SK-N-SH treated with all-trans-retinoic acid at 6 μM for 48 hours (cell line): ENCODE data around the gene DHX57.

Source experiments
- ARNTL ChIP-seq: fragments of 450-650 bp; formaldehyde crosslinking; IDR thresholded peaks from 2 replicates; pipeline ENCODE4 v1.5.0; 2020; ENCODE audit warnings: low read depth, mild to moderate bottlenecking, moderate library complexity, borderline replicate concordance
- BACH2 ChIP-seq: fragments of 250-450 bp; sonication (Bioruptor Pico); IDR thresholded peaks from 2 replicates; pipeline ENCODE4 v1.9.0; 2021; ENCODE audit warnings: mild to moderate bottlenecking, borderline replicate concordance
- CREB5 ChIP-seq: fragments of 250-450 bp; sonication (Bioruptor Pico); IDR thresholded peaks from 2 replicates; pipeline ENCODE4 v1.5.1; 2020; ENCODE audit warnings: low read depth, mild to moderate bottlenecking, moderate library complexity
- CSDC2 ChIP-seq: fragments of 250-450 bp; sonication (Bioruptor Pico); IDR thresholded peaks from 2 replicates; pipeline ENCODE4 v1.5.0; 2020; ENCODE audit warnings: mild to moderate bottlenecking, moderate library complexity
- CSRNP3 ChIP-seq: fragments of 250-450 bp; sonication (Bioruptor Pico); IDR thresholded peaks from 2 replicates; pipeline ENCODE4 v1.5.1; 2021; ENCODE audit warnings: mild to moderate bottlenecking, moderate library complexity
- GLIS3 ChIP-seq: fragments of 250-450 bp; sonication (Bioruptor Pico); IDR thresholded peaks from 2 replicates; pipeline ENCODE4 v1.5.0; 2020; ENCODE audit warnings: mild to moderate bottlenecking, moderate library complexity
- PATZ1 ChIP-seq: fragments of 250-450 bp; sonication (Bioruptor Pico); IDR thresholded peaks from 2 replicates; pipeline ENCODE4 v1.8.0; 2020; ENCODE audit warnings: mild to moderate bottlenecking, moderate library complexity, borderline replicate concordance
- POU6F1 ChIP-seq: fragments of 250-450 bp; sonication (Bioruptor Pico); IDR thresholded peaks from 2 replicates; pipeline ENCODE4 v1.8.0; 2021; ENCODE audit warnings: low read depth, mild to moderate bottlenecking, moderate library complexity, borderline replicate concordance
- PPARA ChIP-seq: fragments of 250-450 bp; sonication (Bioruptor Pico); IDR thresholded peaks from 2 replicates; pipeline ENCODE4 v1.5.0; 2020; ENCODE audit warnings: mild to moderate bottlenecking, borderline replicate concordance
- RARB ChIP-seq: fragments of 250-450 bp; sonication (Bioruptor Pico); IDR thresholded peaks from 2 replicates; pipeline ENCODE4 v1.8.0; 2021; ENCODE audit warnings: mild to moderate bottlenecking, moderate library complexity
- TOX ChIP-seq: fragments of 250-450 bp; sonication (Bioruptor Pico); IDR thresholded peaks from 2 replicates; pipeline ENCODE4 v1.8.0; 2021; ENCODE audit warnings: mild to moderate bottlenecking, moderate library complexity, borderline replicate concordance
- ZFP3 ChIP-seq: fragments of 250-450 bp; sonication (Bioruptor Pico); IDR thresholded peaks from 2 replicates; pipeline ENCODE4 v1.5.0; 2020; ENCODE audit warnings: mild to moderate bottlenecking, moderate library complexity
- ZNF8 ChIP-seq: fragments of 450-650 bp; formaldehyde crosslinking; IDR thresholded peaks from 2 replicates; pipeline ENCODE4 v1.5.0; 2020; ENCODE audit warnings: mild to moderate bottlenecking, moderate library complexity

- TF ChIP-seq TOX (CRISPR knock-in tag) (no peak), PPARA (CRISPR knock-in tag) (no peak), ZFP3 (CRISPR knock-in tag) (no peak), RARB (CRISPR knock-in tag) (no peak), PATZ1 (CRISPR knock-in tag) (no peak), CSDC2 (no peak), GLIS3 (CRISPR knock-in tag) (no peak), CSRNP3 (CRISPR knock-in tag) (no peak), ZNF8 (CRISPR knock-in tag) (no peak), POU6F1 (CRISPR knock-in tag) (no peak), ARNTL (CRISPR knock-in tag) (no peak), CREB5 (no peak), BACH2 (CRISPR knock-in tag) (no peak)
These were observed 99.2 kb downstream of the DHX57 start for GRCh38 chr2:38776531-38776930.
